Posterior cingulate gyrus (tissue), 11 donors: ENCODE data around the gene YEATS2.
"Not testable (repeated sequence)": the region's sequence is repeated elsewhere in the genome, so short reads cannot be mapped to it uniquely, and the experiment has no call there.

Source experiments
- DNase-seq, 10 donors: peaks; one replicate each; pipeline versions ENCODE4 v3.0.0 to v3.0.0-alpha.2; 2020 to 2021; ENCODE audit warnings: mixed read lengths in 3 of 10
- intact Hi-C: fragments of 100-400 bp; cut with DNase I; formaldehyde crosslinking; loops from one replicate; pipeline ENCODE4 v1.15.1; 2023

The YEATS2 gene

DNA sequence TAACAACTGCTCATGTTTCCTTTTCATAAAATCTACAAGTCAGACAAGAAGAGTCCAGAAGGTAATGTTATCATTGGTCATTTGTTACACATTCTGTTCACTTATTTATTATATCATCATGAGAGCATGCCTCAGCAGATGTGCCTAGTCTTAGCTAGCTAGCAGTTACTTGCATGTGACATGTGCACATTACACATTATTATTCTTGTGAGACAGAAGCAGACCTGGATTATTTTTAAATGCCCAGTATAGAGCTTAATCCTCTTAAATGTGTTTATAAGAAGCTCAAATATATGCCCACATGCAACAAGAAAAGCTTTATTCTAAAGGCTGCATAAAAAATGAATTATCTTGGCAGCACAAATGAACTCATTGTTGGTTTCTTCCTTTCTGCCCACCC, 12.6 kb downstream of the YEATS2 start:
- no peak for DNase-seq
- intact Hi-C loops: no loop called here

DNA sequence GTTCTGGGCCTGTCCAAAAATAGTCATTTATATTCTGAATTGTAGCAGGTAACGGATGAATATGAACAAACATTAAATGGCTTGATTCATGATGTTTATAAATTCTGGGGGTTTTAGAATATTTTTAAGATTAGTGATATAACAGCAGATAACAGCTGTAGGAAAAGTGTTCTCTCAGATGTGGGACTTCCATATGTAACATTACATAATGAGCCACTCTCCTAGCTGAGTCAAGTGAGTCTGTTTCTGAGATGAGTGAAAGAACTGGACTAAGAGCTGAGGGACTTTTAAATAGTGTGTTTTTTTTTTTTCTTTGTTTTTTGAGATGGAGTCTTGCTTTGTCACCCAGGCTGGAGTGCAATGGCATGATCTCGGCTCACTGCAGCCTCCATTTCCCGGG, 13.9 kb downstream of the YEATS2 start:
- no peak for DNase-seq
- intact Hi-C loops: no loop called here

DNA sequence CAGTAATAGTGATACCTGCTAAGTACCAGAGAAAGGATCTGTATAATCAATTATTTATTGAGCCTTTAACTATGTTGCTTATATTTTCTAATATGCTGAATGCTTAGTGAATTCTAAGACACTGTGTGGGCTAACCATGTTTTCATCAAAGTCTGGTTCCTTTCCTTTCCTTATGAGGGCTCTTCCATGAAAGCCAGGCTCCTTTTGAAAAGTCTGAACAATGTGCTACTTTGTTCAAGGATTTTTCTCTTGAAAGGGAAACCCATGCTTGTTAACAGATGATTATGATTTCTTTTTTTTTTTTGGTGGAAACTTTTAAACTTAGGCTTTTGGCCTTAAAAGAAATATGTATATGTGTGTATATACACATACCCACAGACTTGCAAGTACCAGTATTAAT, 17.0 kb downstream of the YEATS2 start:
- intact Hi-C loops: no loop called here
- no peak for DNase-seq

DNA sequence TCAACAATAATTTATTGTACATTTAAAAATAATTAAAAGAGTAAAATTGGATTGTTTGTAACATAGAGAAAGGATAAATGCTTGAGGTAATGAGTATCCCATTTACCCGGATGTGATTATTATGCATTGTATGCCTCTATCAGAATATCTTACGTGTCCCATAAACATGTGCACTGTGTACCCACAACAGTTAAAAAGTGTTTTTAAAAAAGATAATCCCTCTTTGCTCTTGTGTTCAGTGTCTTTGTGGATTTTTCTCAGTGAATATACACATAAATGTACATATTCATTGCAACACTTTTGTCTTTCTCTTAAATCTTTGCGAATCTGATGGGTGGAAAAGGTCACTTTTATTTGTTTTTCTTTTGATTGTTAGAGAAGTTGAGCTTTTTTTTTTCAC, 20.4 kb downstream of the YEATS2 start:
- no peak for DNase-seq
- intact Hi-C loops: no loop called here

GRCh38 chr3:183725387-183725786, 27.8 kb downstream of the YEATS2 start:
- intact Hi-C loops: no loop called here
- DNase-seq: no peak

DNA sequence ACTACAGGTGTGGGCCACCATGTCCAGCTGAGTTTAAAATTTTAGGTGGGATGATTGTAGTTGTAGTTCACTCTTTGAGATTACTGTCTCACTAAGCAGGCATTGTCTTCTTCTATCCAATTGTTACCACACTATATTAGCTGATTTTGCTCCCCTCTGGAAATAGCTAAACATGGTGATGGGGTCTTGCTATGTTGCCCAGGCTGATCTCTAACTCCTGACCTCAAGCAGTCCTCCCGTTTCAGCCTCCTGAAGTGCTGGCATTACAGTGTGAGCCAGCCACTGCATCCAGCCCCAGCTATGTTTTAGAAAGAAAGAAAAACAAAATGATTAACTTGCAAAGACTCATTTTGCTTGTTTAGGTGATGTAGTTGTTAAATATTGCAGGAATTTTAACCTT, 30.6 kb downstream of the YEATS2 start:
- no peak for DNase-seq
- intact Hi-C loops: no loop called here

DNA sequence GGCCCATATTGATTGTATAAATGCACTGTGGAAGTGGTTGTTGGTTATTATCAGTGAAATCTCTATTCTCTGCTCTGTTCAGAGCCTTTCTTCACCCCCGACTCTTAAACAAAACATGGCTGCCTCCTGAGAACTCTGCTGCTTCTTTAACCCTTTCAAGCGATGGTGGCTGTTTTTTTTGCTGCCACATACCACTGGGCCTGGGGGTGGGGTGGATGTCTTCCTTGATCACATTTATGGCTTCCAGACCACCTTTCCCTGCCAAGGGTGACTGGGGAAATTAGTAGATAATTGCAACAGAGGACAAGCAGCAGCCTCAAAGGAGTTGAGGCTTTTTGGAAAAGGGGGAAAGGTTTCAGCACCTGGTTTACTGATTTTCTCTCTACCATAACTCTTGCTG, 32.8 kb downstream of the YEATS2 start:
- no peak for DNase-seq
- intact Hi-C loops: no loop called here

GRCh38 chr3:183731611-183732010, 34.0 kb downstream of the YEATS2 start:
- no peak for DNase-seq
- intact Hi-C loops: no loop called here

DNA sequence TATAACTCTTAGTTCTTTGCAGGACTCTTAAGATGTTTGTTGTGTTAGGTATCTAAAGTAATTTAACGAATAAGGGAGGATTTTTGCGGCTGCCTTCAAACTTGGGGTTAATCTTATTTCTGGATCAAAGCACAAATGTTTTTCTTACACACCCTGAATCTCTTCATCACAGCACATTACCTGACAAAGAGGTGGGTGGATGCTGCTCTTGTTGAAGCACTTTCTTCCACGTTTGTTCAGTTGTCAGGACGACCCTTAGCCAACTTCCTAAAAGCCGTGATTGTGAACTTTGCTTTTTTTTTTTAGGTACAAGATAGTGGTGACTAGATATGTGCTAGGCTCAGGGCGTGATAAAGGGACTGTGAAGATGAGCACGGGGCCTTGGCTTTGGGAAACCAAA, 36.0 kb downstream of the YEATS2 start:
- DNase-seq: no peak
- intact Hi-C loops: no loop called here

GRCh38 chr3:183734750-183735494, 37.3 kb downstream of the YEATS2 start:
- intact Hi-C loops: no loop called here
- DNase-seq: no peak

DNA sequence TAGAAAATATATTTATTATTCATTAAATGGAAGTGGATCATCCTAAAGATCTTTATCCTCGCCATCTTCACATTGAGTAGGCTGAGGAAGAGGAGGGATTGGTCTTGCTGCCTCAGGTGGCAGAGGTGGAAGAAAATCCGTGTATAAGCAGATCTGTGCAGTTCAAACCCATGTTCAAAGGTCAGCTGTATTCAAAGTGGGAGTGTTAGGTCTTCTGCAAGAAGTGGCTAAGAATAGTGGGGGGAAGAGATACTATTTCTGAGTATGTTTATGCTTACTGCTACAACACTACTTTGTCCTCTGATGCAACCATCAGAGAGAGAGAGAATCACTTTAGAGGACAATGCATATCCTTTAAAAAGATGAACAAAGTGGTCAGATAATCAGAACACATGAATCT, 39.5 kb downstream of the YEATS2 start:
- no peak for DNase-seq
- intact Hi-C loops: no loop called here

GRCh38 chr3:183740154-183740553, 42.6 kb downstream of the YEATS2 start:
- DNase-seq, intact Hi-C loops: not testable (repeated sequence)

DNA sequence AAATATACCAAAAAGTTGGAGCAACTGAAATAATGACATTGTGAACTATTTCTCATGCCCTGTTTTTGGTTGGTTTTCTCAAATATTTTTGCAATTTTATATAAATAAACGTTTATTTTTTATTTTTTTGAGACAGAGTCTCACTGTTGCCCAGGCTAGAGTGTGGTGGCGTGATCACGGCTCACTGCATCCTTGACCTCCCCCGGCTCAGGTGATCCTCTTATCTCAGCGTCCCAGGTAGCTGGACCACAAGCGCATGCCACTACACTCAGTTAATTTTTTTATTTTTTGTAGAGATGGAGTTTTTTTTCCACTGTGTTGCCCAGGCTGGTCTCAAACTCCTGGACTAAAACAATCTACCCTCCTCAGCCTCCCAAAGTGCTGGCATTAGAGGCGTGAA, 45.6 kb downstream of the YEATS2 start:
- no peak for DNase-seq
- intact Hi-C loops: no loop called here

DNA sequence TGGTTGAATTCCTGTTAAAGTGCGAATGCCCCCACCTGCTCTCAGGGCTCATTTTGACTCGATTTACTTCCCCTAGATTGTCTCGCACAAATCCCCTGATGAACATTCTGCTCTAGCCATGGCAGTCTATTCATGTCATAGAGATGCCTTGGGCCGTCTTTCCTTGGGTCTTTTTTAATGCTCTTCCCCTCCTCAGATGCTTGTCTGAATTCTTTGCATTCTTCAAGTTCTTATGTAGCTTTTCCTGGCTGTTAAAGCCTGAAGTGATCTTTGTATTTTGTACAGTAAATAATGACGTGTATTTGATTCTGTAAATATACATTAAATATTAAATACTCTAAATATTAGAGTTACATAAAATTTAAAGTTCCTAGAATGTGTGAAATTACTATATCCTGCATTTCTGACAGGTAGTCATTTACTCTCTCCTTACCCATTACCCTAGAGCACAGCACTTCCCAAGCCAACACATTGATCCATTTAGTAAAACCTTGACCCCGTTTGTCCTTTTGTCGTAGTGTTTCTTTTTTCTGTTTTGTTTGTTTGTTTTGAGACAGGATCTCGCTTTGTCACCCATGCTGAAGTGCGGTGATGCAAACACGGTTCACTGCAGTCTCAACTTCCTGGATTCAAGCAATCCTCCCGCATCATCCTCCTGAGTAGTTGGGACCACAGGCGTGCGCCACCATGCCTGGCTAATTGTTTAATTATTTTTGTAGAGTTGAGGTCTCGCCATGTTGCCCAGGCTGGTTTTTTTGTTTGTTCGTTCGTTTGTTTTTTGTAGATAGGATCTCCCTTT, 47.9 kb downstream of the YEATS2 start:
- intact Hi-C loops: no loop called here

GRCh38 chr3:183754052-183754451, 56.5 kb downstream of the YEATS2 start:
- intact Hi-C loops: no loop called here
- DNase-seq: no peak

More for the DNA sequence above, 47.9 kb downstream of the YEATS2 start:
- no peak for DNase-seq

DNA sequence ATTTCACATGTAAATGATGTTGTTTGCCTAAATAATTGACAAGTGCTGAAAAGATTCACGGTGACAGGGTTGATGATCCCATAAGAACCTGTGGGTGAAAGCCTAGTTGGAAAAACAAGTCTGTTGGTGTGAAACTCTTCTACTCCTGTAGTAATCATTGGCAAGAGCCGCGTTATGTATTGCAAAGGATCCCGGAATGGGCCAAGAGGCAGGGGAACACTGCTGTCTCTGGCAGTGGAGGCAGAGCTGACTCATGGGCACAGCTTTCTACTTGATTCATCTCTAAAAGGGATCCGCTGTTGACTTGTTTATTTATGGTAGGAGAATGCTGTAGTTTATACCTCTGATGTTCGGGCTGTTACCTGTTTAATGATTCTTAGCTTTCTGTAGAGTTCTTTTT, 64.7 kb downstream of the YEATS2 start:
- DNase-seq: no peak
- intact Hi-C loops: loop anchor here (10.0 kb wide), 1 partner anchor 122 kb away; the partner anchor contains the start of gene PARL

- intact Hi-C loops: loop anchor here (10.0 kb wide), 1 partner anchor 120 kb away; the partner anchor contains the start of gene PARL
- no peak for DNase-seq
Observed at GRCh38 chr3:183764847-183765731, 67.5 kb downstream of the YEATS2 start.

DNA sequence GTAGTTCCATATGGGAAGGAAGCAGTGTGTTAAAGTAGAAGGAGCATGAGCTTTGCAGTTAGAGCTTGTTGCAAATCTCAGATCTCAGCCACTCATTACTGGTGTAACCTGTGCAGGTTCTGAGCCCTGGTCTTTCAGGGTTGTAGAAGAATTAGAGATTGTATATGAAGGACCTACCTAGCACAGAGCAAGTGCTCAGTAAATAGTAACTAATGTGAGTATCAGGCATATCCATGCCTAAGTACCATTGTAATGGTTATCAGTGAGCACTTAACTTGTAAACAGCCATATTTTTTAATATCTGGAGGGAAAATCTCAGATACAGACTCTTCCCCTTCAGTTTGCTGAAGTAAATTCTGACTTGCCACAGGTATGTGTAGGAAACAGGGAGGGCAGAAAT, 68.5 kb downstream of the YEATS2 start:
- intact Hi-C loops: loop anchor here (2.0 to 10.0 kb wide), 2 partner anchors 119 to 263 kb away; partner anchors contain the start of gene PARL
- DNase-seq: no peak

- intact Hi-C loops: loop anchor here (2.0 to 10.0 kb wide), 2 partner anchors 118 to 264 kb away; partner anchors contain the start of gene PARL
- peak; percentile 31 to 95 (median 78) for DNase-seq
Observed at GRCh38 chr3:183766745-183767606, 69.4 kb downstream of the YEATS2 start.

DNA sequence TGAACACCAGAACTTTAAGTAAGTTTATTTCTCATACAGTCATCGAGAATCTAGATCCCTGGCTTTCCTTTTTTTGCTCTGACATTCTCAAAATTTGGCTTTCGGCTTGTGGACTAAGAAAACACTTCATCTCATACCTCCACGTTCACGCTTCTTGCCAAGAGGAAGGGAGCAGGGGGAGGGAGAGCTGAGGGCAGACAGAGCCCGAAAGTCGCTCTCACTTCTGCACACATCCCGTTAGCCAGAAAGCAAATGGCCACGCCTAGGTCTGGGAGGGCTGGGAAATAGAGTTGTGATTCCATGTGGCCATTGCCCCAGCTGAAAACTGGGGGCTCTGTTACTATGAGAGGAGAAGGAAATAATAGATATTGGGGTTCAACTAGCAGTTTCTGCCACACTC, 70.5 kb downstream of the YEATS2 start:
- DNase-seq: no peak
- intact Hi-C loops: loop anchor here (10.0 kb wide), 1 partner anchor 117 kb away; the partner anchor contains the start of gene PARL
